DMS79 (cell line): ENCODE results near the gene EIF3A.
A peak's percentile ranks its signal among the peaks of the same experiment; 100 is the strongest.
"Not testable (repeated sequence)": the region's sequence is repeated elsewhere in the genome, so short reads cannot be mapped to it uniquely, and the experiment has no call there.

Experiments used
- DNase-seq: peaks from one replicate; lab custom pipeline; 2025; lab: John Stamatoyannopoulos, UW

The EIF3A gene

GRCh38 chr10:119100434-119101238 is 20.0 kb upstream of the EIF3A start:
- no peak for DNase-seq

- no peak for DNase-seq
Observed at GRCh38 chr10:119098576-119098975, 18.0 kb upstream of the EIF3A start.

DNA sequence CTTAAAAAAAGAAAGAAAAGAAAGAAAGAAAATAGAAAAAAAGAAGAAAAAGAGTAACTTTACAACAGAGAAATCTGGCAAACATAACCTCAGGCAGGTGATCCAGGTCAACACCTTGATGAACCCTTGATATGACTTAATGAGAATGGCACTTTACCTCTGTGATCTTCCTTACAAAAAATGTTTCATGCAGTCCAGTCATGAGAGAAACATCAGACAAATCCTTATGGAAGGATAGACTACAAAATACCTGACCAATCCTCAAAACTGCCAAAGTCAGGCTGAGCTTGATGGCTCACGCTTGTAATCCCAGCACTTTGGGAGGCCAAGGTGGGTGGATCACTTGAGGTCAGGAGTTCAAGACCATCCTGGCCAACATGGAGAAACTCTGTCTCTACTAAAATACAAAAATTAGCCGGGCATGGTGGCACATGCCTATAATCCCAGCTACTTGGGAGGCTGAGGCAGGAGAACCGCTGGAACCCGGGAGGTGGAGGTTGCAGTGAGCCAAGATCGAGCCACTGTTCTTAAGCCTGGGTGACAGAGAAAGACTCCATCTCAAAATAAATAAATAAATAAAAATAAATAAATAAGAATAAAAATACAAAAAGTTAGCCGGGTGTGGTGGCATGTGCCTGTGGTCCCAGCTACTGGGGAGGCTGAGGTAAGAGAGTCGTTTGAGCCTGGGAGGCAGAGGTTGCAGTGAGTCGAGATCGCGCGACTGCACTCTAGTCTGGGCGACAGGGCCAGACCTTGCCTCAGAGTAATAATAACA is 16.2 kb upstream of the EIF3A start:
- DNase-seq, result not testable (repeated sequence)

- no peak for DNase-seq
Observed at GRCh38 chr10:119095640-119096039, 15.0 kb upstream of the EIF3A start.

DNA sequence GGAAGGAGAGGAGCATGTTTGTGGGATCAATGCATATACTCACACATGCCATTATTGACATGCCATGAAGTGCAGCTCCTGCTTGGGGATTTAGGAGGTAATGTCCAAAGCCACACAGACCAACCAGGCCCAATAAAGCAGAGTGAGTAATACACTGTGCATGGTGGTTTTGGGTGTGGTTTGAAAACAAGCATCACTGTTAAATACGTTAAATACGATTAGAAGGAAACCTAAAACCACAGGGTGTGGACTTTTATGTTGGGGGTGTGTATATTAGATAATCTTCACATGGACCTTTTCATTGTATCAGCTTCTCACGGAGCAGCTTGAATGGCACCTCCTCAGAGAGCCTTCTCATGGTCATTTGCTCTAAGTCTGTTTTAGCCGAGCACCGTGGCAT is 10.4 kb upstream of the EIF3A start:
- no peak for DNase-seq

- no peak for DNase-seq
Observed at GRCh38 chr10:119090026-119090795, 9.6 kb upstream of the EIF3A start.

DNA sequence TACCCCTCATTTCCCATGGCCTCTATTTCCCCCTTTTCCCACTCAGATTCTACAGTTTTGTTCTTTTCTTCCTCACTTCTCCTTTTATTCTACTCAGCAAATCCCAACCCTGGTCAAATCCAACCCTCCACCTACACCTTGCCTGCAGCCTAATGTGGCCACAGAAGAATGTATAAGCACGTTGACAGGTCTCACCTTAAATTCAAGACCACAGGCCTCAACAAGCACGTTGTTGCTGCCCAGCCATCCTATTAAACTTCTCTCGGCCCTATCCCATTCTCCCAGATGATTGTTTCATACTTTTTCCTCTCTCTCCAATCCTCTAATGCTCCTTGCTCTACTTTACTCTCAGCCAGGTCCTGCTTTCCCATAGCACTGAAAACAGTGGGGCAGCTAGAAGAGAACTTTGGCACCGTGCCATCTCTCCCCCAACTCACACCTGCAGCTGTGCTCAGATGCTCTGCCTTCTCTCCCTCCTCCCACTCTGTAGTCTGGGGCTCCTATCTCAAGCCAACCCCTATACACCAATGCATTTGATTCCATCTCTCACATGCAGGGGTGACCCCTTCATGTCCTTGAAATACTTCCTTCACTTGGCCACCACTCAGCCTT is 6.8 kb upstream of the EIF3A start:
- DNase-seq, result no peak

DNA sequence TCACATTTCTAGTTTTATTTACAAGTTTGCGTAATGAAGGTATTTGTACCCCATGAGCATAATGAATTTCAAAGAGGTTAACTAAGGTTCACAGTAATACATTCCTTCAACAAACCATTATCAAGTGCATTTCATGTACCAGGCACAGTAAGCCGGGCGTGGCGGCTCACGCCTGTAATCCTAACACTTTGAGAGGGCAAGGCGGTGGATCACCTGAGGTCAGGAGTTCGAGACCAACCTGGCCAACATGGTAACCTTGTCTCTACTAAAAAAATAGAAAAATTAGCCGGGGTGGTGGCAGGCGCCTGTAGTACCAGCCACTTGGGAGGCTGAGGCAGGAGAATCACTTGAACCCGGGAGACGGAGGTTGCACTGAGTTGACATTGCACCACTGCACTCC is 4.3 kb upstream of the EIF3A start:
- no peak for DNase-seq

DNA sequence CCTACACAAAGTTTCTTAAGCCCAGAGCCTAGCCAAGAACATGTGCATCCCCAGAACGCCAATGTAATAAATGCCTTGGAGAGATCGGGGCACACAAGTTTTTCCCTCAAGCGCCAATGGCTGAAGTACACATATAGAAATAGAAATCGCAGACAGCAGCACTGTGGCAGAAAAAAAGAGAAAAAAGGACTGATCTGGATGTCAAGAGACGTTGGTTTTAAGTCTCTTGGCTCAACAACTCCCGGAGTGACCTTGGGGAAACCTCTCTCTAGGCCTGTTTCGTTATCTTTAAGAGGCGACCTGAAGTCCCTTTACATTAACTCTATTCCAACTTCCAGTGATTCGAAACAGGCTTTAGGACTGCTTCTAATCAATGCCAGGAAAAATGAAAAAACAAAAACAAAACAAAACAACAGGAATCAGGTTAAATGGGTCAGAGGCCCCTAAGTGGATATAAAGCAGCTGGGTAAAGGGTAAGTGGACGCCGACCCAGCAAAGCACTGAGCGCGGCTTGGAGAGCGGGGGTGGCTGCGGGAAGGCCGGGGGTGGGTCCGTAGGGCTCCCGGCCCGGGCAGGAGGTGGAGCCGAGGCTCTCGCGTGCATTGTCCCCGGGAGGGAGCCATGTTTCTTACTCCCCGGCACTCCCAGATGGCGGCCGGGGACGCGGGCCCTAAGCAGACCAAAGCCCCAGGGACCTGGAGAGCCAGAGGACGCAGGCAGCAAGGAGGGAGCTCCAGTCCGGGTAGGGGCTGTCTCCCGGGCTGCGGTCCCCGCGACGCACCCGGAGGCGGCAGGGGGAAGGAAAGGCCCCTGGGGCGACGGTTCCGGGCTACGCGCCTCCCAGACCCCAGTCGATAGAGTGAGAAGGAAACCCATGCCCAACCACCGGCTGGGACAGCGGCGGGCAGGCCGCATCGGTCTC is 757 bp downstream of the EIF3A start:
- peak; percentile 11 for DNase-seq

DNA sequence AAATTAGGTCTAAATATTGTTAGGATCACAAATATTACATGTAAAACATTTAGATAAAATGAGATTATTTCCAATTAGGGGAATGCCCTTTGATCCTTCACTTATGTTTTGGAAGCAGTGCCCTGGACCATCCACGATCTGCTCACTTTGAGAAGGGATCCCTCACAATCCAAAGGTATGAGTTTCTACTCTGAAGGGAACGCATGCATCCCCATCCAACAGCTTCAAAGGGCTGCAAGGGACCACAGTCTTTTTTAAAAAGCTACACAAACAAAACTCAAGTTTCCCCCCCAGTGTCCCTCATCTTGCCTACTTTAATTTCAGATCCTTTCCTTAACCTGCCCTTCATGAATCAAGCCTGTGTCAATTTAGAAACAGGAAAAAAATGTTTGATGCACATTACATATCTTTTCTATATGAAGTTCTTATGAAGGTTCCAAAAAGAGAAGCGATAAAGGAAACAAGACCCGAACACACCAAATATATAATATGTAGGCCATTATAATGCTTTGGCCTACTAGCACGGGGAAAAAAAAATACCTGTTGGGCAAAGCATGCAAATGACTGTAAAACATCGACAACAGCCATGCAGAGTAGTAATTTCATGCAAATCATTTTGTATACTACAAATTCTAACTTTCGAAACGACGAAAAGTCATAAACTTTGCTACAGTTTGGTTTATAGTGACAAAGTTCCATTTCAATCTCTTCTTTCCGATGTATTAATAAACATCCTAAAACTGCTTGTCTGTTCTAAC is 2.0 kb downstream of the EIF3A start:
- no peak for DNase-seq

DNA sequence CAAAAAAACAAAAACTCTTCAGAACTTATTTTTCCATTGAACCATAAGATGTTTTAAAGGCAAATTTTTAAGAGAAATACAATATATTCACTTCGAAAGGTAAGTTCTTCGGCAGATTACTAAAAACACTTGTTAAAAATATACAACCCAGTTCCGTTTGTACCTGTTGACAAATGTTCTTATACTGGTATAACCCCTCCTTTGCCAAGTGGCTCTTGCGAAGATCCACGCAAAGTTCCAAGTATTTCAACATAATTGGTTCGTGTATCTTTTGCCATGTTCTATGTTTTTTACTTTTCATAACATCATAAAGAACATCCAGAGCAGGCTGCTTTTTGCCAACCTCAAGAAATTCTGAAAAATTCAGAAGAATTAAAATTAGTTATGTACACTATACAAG is 7.0 kb downstream of the EIF3A start:
- DNase-seq, result no peak

- no peak for DNase-seq
Observed at GRCh38 chr10:119070395-119071165, 10.0 kb downstream of the EIF3A start.

DNA sequence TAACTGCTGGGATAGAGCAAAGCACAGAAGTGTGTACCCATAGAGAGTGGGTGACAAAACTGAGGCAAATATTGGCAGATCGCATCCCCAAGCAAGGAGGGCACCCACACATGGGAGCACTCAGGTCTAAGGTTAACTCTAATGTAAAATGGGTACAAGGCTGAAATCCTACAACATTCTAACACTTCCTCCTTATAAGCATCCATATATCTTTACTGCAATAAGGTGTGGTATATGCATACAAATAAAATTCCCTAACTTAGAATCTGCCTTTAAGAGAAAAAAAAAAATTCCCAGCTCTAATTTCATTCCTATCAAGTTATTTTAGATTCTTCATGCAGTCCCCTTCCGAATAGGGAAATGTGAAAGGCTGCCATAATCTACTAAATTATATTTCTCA is 18.7 kb downstream of the EIF3A start:
- no peak for DNase-seq

GRCh38 chr10:119061352-119061751 is 19.3 kb downstream of the EIF3A start:
- no peak for DNase-seq

- no peak for DNase-seq
Observed at GRCh38 chr10:119060107-119060506, 20.5 kb downstream of the EIF3A start.

- DNase-seq, result no peak
Observed at GRCh38 chr10:119059557-119059956, 21.1 kb downstream of the EIF3A start.

DNA sequence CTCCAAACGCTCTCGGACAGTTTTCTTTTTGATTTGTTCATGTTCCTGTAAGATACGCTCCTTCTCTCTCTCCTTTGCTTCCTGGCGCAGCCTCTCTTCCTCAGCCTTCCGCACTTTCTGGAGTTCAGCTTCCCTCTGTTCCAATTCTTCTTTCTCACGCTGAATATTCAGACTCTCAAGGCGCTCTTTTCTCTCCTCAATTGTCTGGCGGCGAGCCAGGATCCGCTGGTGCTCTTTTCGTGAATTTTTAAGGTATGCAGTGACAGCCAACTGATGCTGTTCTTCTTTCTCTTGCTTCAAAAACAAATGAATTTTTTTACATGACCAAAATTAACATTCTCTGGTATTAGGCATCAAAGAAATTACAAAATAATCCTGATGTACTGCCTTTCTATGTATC is 22.6 kb downstream of the EIF3A start:
- DNase-seq, result no peak

DNA sequence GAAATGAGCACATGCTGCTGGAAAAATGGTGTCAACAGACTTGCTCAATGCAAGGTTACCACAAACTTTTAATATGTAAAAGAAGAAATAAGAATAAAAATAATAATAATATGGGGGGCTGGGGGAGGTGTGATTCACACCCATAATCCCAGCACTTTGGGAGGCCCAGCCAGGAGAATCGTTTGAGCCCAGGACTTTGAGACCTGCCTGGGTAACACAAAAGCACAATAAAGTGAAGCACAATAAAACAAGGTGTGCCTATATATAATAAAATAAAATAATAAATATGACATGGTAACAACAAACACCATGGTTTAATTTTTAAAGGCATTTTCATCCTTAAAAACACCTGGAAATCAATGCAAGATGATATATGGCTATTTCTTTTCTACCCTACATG is 25.1 kb downstream of the EIF3A start:
- DNase-seq, result no peak

GRCh38 chr10:119051775-119052174 is 28.8 kb downstream of the EIF3A start:
- DNase-seq, result no peak

GRCh38 chr10:119049777-119050176 is 30.8 kb downstream of the EIF3A start:
- DNase-seq, result no peak
